Memory B cell (primary cell): ENCODE data around the gene LARP1B.
"Not testable (repeated sequence)": the region's sequence is repeated elsewhere in the genome, so short reads cannot be mapped to it uniquely, and the experiment has no call there.

Source experiments
- ATAC-seq: fragments of 150-1000 bp; cut with Tn5 transposase; 2 replicates; pipeline ENCODE4 v1.10.0; 2021; ENCODE audit warnings: low read depth, mild to moderate bottlenecking, moderate library complexity
- DNase-seq, 2 donors: peaks; one replicate each; pipeline ENCODE4 v3.0.0; 2022; ENCODE audit warnings: low spot score in 2 of 2
- H3K27ac Mint-ChIP-seq: one replicate; pipeline ENCODE4 v1.8.0; 2022; ENCODE audit warnings: mild to moderate bottlenecking, moderate library complexity, mixed read lengths
- H3K27me3 Mint-ChIP-seq: one replicate; pipeline ENCODE4 v1.8.0; 2022; ENCODE audit warnings: mixed read lengths
- H3K36me3 Mint-ChIP-seq: one replicate; pipeline ENCODE4 v1.8.0; 2022; ENCODE audit warnings: mild to moderate bottlenecking, mixed read lengths
- H3K4me1 Mint-ChIP-seq: one replicate; pipeline ENCODE4 v1.8.0; 2022; ENCODE audit warnings: mixed read lengths
- H3K4me3 Mint-ChIP-seq: one replicate; pipeline ENCODE4 v1.8.0; 2022; ENCODE audit warnings: mild to moderate bottlenecking, moderate library complexity, mixed read lengths
- H3K9me3 Mint-ChIP-seq: one replicate; pipeline ENCODE4 v1.8.0; 2022; ENCODE audit warnings: mixed read lengths

Gene LARP1B

DNA sequence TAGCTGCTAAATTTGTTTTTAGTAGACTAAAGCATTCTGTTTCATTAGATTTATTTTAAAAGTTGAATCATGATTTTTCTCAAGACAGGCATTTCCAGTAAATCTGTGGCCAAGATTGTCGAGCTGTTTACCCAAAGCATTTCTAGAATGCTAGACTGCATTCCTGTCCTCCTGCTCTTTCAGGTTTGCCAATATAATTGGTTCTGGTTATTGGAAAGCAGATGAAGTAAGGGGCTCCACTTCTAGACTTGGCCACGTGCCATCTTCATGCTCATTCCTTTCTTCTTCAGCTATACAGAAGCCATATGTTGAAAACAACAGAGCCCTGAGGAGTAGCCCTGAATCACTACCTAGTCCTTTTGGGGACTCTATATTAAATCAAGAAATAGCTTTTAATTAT is 164.0 kb downstream of the LARP1B start:
- no peak overlapping the region for H3K27ac Mint-ChIP-seq
- H3K27me3 Mint-ChIP-seq = peaks cover 2% of the 10 kb centered on the region
- no peak for ATAC-seq
- no peak for DNase-seq
- no peaks in the 10 kb centered on the region for H3K4me1 Mint-ChIP-seq
- no peaks in the 10 kb centered on the region for H3K36me3 Mint-ChIP-seq
- no peaks in the 10 kb centered on the region for H3K9me3 Mint-ChIP-seq
- H3K4me3 Mint-ChIP-seq = no peak overlapping the region

DNA sequence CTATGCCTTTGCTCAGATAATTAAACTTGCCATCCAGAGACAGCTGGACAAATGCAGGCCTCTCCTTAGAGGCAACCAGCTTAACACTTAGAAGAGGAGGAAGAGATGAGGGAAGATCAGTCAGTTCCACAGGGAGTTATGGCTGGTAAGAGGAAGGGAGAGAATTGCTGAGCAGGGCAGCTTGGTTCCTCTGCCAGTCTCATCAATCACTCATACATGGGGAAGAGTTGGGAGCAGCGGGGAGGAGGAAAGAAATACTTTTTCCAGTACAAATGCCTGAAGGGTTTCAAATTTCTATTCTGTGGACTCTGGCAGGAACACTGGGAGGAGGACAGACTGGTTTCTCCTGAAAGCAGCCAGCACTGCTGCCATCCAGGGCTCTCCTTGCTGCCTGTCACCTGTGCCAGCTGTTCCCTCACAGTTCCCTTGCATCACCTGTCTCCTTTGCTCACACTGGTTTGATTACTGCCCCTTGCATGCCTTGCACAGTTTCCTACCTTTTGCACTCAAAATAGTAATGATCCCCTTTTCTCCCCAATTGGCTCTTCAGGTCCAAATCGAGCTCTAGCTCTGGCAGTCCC is 167.0 kb downstream of the LARP1B start:
- H3K27me3 Mint-ChIP-seq = peaks cover 2% of the 10 kb centered on the region
- no peaks in the 10 kb centered on the region for H3K9me3 Mint-ChIP-seq
- no peak overlapping the region for H3K4me3 Mint-ChIP-seq
- H3K27ac Mint-ChIP-seq = no peak overlapping the region
- no peak for DNase-seq
- H3K4me1 Mint-ChIP-seq = no peaks in the 10 kb centered on the region
- ATAC-seq = no peak
- H3K36me3 Mint-ChIP-seq = no peaks in the 10 kb centered on the region

DNA sequence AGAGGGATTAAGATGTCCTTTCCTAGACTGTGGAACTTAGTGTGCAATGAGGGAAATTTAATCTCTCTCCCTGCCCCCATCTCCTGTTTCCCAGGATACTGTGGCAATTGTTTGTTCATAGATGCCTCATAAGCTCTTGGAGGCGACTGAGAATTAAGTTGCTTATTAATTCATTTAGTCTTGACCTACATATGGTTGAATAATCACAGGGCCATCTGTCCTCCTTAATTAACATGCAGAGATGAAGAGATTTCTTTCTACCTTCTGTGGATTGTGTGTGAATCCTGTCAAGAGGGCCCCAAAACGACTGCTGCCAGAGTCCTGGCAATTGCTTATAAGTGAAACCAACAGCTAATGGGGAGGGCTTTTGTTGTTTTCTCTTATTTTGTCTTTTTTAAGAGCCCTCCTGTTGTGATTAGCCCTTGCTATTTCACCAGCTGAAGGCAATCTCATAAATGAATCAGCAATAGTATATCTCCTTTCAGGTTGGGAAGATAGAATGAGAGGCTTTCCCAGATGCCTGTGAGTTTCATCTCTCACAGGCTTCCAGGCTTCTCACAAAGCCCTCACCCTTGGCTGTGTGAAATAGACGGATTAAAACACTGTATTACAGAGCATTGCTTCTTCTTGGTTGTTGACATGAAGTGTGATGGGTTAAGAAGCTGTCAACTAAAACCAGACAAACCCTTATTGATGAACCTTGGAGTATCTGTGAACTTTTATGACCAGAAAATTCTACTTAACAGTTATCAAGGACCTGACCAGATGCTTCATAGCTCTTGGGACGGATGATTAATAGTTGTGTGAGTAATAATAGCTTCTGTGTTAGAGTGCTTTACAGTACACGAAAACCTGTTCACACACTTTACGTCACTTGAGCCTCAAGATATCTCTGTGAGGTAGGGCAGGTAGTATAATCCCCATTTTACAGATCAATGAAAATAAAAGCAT is 168.0 kb downstream of the LARP1B start:
- Mint-ChIP-seq H3K36me3 (no peaks in the 10 kb centered on the region), H3K4me3 (no peak overlapping the region), H3K27ac (no peak overlapping the region), H3K9me3 (no peaks in the 10 kb centered on the region), H3K27me3 (peaks cover 2% of the 10 kb centered on the region), H3K4me1 (no peaks in the 10 kb centered on the region)
- no peak for DNase-seq
- no peak for ATAC-seq

DNA sequence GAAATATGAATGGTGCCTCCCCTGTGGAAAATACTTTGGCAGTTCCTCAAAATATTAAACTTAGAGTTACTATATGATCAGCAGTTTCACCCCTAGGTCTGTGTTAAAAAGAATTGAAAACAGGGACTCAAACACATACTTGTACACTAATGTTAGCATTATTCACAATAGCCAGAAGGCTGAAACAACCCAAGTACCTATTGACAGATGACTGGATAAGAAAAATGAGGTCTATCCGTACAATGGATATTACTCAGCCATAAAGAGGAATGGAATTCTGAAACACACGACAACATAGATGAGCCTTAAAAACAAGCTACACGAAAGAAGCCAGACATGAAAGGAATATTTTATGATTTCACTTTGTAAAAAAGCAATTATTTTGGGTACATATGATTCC is 171.6 kb downstream of the LARP1B start:
- H3K27ac Mint-ChIP-seq = no peak overlapping the region
- no peaks in the 10 kb centered on the region for H3K9me3 Mint-ChIP-seq
- DNase-seq = no peak
- no peaks in the 10 kb centered on the region for H3K36me3 Mint-ChIP-seq
- peaks cover 3% of the 10 kb centered on the region for H3K4me1 Mint-ChIP-seq
- peaks cover 2% of the 10 kb centered on the region for H3K27me3 Mint-ChIP-seq
- ATAC-seq = no peak
- no peak overlapping the region for H3K4me3 Mint-ChIP-seq

DNA sequence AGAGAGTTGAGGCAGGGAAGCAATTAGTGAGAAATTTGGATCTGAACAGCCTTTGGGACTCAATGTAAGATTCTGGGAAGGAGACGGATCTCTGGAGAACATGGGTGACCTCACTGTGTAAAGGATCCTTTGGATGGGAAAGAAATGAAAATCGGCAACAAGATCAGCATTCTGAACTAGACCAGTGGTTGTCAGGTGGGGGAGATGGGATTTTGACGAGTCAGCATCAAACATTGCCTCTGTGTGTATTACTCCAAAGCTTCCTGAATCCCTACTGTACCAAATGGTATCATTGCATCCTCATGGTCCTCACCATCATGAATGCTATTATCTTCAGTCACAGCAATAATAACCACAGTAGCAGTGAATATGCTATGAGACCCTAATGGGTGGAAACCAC is 173.7 kb downstream of the LARP1B start:
- H3K27me3 Mint-ChIP-seq = no peaks in the 10 kb centered on the region
- no peaks in the 10 kb centered on the region for H3K36me3 Mint-ChIP-seq
- peaks cover 3% of the 10 kb centered on the region for H3K4me1 Mint-ChIP-seq
- no peak for DNase-seq
- H3K4me3 Mint-ChIP-seq = no peak overlapping the region
- no peaks in the 10 kb centered on the region for H3K9me3 Mint-ChIP-seq
- H3K27ac Mint-ChIP-seq = no peak overlapping the region
- ATAC-seq = no peak

DNA sequence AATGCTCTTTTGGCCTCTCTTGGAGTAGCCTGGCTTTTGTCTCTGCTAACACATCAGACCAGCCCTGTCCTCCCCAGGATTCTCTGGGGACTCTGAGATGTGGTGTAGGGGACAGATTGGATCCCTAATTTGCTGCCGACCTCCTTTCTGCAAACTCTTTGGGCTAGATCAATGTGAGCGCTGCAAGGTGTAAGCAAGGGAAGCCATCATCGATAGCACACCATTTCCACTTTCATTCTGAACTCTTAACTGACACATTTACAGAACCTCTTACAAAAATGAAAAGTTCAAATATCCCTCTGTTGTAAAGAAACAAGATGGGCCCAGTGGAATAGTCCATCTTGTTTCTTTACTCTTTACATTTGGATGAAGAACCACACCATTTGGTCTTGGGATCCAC is 179.9 kb downstream of the LARP1B start:
- Mint-ChIP-seq H3K36me3 (no peaks in the 10 kb centered on the region), H3K9me3 (peaks cover 2% of the 10 kb centered on the region), H3K27me3 (peaks cover 14% of the 10 kb centered on the region), H3K27ac (no peak overlapping the region), H3K4me3 (no peak overlapping the region), H3K4me1 (no peaks in the 10 kb centered on the region)
- ATAC-seq (no peak), DNase-seq (no peak)

DNA sequence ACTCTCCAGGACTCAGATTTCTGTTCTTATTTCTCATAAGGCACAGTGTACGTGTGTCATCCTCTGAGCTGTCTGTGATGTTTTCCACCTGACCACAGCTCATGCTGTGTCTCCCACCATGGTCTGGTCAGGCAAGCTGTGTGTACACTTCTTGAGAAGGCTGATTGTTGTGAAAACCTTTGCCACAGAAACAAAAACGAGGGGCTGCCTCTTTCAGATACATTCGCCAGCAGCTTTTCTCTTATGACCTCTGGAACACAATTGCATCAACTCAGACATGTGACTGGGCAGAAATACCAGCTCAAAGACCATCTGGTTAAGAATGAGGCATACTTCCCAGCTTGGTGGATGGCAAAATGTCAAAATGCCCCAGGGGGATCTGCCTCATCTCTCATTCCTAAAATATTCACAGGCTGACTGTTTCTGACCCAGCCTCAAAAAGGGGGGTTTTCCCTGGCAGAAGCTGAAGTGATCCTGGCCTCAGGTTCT is 180.4 kb downstream of the LARP1B start:
- H3K27me3 Mint-ChIP-seq = peaks cover 14% of the 10 kb centered on the region
- H3K27ac Mint-ChIP-seq = no peak overlapping the region
- DNase-seq (no peak), ATAC-seq (no peak)
- no peak overlapping the region for H3K4me3 Mint-ChIP-seq
- H3K9me3 Mint-ChIP-seq = peaks cover 4% of the 10 kb centered on the region
- H3K4me1 Mint-ChIP-seq = no peaks in the 10 kb centered on the region
- no peaks in the 10 kb centered on the region for H3K36me3 Mint-ChIP-seq

DNA sequence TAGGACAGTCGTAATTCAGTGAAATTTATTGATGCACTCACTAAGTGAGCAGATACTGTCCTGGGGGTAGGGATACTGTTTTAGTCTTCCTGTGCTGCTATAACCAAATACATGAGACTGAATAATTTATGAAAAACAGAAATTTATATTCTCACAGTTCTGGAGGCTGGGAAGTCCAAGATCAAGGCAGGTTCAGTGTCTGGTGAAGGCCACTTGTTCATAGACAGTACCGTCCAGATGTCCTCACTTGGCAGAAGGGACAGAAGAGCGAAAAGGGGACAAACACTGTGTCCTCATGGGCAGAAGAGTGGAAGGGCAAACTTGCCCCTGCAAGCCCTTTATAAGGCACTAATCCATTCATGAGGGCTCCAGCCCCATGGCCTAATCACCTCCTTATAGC is 180.9 kb downstream of the LARP1B start:
- Mint-ChIP-seq H3K27me3 (peaks cover 14% of the 10 kb centered on the region), H3K36me3 (no peaks in the 10 kb centered on the region), H3K4me3 (no peak overlapping the region), H3K27ac (no peak overlapping the region), H3K4me1 (no peaks in the 10 kb centered on the region), H3K9me3 (peaks cover 5% of the 10 kb centered on the region)
- DNase-seq (no peak), ATAC-seq (no peak)

DNA sequence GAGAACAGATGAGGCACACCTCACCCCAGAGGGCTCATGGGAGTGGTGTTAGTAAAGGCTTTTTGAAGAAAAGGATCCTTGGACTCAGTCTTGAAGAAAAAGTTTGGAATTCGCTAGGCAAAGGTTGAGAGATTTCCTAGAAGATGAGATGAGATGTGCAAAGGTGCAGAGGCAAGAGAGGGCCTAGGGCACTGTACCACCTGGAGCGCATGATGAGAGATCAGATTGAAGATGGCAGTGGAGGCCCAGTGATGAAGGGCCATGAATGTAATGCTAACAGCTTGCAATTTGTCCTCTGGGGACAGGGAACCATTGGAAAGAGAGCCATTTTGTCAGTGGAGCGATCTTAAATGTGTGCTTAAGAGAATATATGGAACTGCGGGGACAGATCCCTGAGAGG is 181.5 kb downstream of the LARP1B start:
- H3K4me1 Mint-ChIP-seq = no peaks in the 10 kb centered on the region
- peaks cover 7% of the 10 kb centered on the region for H3K9me3 Mint-ChIP-seq
- ATAC-seq = no peak
- DNase-seq = no peak
- no peak overlapping the region for H3K27ac Mint-ChIP-seq
- H3K36me3 Mint-ChIP-seq = no peaks in the 10 kb centered on the region
- H3K4me3 Mint-ChIP-seq = no peak overlapping the region
- peaks cover 14% of the 10 kb centered on the region for H3K27me3 Mint-ChIP-seq

DNA sequence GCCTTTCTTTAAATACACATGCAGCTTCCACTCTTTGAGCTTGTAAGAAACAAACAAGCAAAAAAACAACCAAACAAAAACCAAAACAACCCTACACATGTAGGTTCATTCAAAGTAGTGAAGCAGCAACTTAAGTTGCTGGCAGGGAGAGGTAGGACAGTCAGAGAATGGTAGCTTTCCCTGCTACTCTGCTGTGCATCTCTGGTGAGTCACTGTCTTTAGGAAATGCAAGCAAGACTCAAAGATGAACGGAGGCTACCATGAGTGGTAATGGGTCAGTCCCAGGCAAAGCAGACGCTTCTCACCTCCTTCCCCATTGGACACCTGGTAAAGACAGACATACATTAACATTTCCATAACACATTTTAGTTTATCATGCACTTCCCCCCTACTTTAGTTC is 183.3 kb downstream of the LARP1B start:
- ATAC-seq (no peak), DNase-seq (no peak)
- no peaks in the 10 kb centered on the region for H3K4me1 Mint-ChIP-seq
- H3K4me3 Mint-ChIP-seq = no peak overlapping the region
- H3K27ac Mint-ChIP-seq = no peak overlapping the region
- peaks cover 7% of the 10 kb centered on the region for H3K9me3 Mint-ChIP-seq
- H3K36me3 Mint-ChIP-seq = no peaks in the 10 kb centered on the region
- peaks cover 14% of the 10 kb centered on the region for H3K27me3 Mint-ChIP-seq

DNA sequence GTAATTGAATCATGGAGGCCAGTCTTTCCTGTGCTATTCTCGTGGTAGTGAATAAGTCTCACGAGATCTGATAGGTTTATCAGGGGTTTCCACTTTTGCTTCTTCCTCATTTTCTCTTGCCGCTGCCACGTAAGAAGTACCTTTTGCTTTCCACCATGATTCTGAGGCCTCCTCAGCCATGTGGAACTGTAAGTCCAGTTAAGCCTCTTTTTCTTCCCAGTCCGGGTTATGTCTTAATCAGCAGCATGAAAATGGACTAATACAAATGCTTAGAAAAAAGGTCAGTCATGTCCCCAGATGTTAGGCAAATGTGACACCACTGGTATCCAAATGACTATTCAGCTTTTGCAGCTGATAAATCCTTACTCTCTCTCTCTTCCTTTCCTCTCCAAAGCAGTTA is 184.3 kb downstream of the LARP1B start:
- not testable (repeated sequence) for ATAC-seq, H3K36me3 Mint-ChIP-seq, DNase-seq, H3K9me3 Mint-ChIP-seq, H3K4me3 Mint-ChIP-seq, H3K4me1 Mint-ChIP-seq, H3K27ac Mint-ChIP-seq
- H3K27me3 Mint-ChIP-seq = peaks cover 14% of the 10 kb centered on the region

DNA sequence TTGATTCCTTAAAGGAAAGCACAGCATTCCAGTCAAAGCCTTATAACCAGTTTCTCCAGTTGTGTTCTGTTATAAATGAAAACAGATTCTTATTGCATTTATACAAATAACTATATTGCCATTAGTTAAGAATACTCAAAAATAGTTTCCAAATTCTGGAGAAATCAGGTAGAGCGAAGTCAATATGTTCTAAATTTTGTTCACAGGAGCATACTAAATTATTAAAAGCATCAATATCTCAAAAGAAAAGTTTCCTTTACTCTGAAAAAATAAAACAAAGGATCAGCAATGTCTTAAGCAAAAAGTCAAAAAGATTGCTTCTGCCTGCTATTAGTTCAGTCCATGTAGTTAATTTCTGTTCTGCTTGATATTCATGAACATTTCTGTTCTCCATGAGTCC is 186.8 kb downstream of the LARP1B start:
- Mint-ChIP-seq H3K4me1 (no peaks in the 10 kb centered on the region), H3K27me3 (peaks cover 6% of the 10 kb centered on the region), H3K4me3 (no peak overlapping the region), H3K9me3 (peaks cover 7% of the 10 kb centered on the region), H3K27ac (no peak overlapping the region), H3K36me3 (no peaks in the 10 kb centered on the region)
- DNase-seq (no peak), ATAC-seq (no peak)

DNA sequence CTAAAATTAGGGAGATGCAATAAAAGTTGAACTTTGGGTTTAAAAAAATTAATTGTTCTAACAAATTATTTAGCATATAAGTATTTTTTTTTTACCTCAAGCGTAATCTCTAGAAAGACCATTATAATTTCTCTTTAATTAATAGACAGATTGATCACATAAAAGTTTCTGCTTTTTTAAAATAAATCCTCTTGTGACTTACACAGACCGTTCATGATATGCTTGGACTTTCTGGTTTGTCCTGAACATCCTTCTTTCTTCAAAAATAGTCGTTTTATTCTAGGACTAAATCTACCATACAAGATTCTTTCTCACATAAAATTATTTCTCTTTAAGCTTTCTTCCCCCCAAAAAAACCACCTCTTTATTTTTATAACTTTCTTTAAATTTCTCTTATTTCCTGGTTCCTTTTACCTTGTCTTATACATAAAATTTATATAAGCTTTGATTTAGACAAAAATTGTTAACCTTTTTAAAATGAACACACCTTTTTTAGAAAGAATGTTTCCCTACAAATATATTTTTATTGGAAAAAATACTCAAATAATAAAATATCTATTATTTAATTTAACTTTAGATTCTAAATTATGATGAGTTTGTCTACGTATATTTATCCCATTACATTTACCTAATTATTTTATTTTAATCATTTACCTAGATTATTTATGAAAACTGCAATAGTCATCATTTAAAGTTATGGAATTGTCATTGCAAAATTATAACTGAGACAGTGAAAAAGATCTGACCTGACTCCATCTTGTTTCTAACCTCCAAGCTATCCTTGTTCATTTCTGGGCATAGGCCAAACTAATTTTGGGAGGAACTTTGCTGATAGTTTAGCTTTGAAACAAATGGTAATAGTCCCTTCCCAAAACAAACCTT is 188.9 kb downstream of the LARP1B start:
- no peak overlapping the region for H3K4me3 Mint-ChIP-seq
- DNase-seq = no peak
- ATAC-seq = no peak
- no peaks in the 10 kb centered on the region for H3K36me3 Mint-ChIP-seq
- H3K9me3 Mint-ChIP-seq = peaks cover 7% of the 10 kb centered on the region
- H3K27ac Mint-ChIP-seq = no peak overlapping the region
- no peaks in the 10 kb centered on the region for H3K4me1 Mint-ChIP-seq
- peaks cover 5% of the 10 kb centered on the region for H3K27me3 Mint-ChIP-seq

DNA sequence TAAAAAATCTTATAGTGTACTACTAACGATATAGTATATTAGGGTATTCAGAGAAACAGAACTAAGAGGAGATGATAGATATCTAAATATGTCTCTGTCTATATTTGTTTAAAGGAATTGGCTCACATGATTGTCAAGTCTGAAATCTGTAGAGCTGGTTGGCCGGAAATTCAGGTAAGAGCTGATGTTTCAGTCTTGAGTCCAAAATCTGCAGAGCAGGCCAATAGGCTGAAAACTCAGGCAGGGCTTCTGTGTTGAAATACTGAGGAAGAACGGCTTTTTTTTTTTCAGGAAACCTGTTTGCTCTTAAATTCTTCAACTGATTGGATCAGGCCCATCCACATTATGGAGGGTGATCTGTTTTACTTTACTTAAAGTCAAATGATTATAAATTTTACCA is 194.8 kb downstream of the LARP1B start:
- Mint-ChIP-seq H3K4me3 (no peak overlapping the region), H3K4me1 (no peaks in the 10 kb centered on the region), H3K27ac (no peak overlapping the region), H3K9me3 (no peaks in the 10 kb centered on the region), H3K36me3 (no peaks in the 10 kb centered on the region), H3K27me3 (peaks cover 5% of the 10 kb centered on the region)
- DNase-seq (no peak), ATAC-seq (no peak)
